Panc1 (cell line): ENCODE results near the gene GRIK3. TPM values are rescaled to one million over a fixed set of nuclear protein-coding genes. Genes with fewer than 3 reads are reported as not detected.

Source experiments
- ATAC-seq: fragments of 200-7000 bp; cut with Tn5 transposase; 2 replicates; pipeline ENCODE4 v1.9.1; 2020; ENCODE audit warnings: mild to moderate bottlenecking, moderate library complexity
- BruUV-seq: library from RNA; stranded (reverse); fragments of 400-500 nt; replicated peaks from 2 replicates; lab custom pipeline; 2021; lab: Mats Ljungman, UMichigan
- CTCF ChIA-PET: fragments of 300-600 bp; sonication (Branson Sonifier 250); formaldehyde crosslinking; loops from one replicate; lab custom pipeline; 2022; ENCODE audit warnings: antibody characterized with exemption; lab: Charles Lee
- POLR2A ChIA-PET: fragments of 300-600 bp; sonication (Branson Sonifier 250); formaldehyde crosslinking; loops from one replicate; lab custom pipeline; 2022; ENCODE audit warnings: antibody characterized with exemption; lab: Charles Lee
- DNase-seq: peaks from one replicate; pipeline ENCODE4 v3.0.0-alpha.2; 2010; ENCODE audit warnings: low read depth, low spot score
- H3K27ac ChIP-seq: 2 replicates; pipeline ENCODE4 v1.5.1; 2011; ENCODE audit warnings: mild to moderate bottlenecking, low read length, inconsistent platforms
- H3K27me3 ChIP-seq: fragments of 200-500 bp; sonication (Bioruptor generic); 2 replicates; pipeline ENCODE4 v1.6.0; 2014; ENCODE audit warnings: low read length, inconsistent platforms; ENCODE audit not compliant: control insufficient read depth, insufficient read depth
- H3K36me3 ChIP-seq: fragments of 200-500 bp; sonication (Bioruptor generic); 2 replicates; pipeline ENCODE4 v1.5.1; 2014; ENCODE audit warnings: inconsistent platforms, mild to moderate bottlenecking, low read length, moderate library complexity; ENCODE audit not compliant: control insufficient read depth, insufficient read depth
- H3K4me1 ChIP-seq: 2 replicates; pipeline ENCODE4 v1.5.1; 2011; ENCODE audit warnings: inconsistent platforms, mild to moderate bottlenecking, low read length, moderate library complexity; ENCODE audit not compliant: control insufficient read depth, insufficient read depth
- H3K4me3 ChIP-seq, 2 experiments: 2 replicates each; pipeline ENCODE4 v1.5.1; 2011 to 2012; ENCODE audit warnings: low read depth in 2 of 2, low read length in 2 of 2, mild to moderate bottlenecking in 2 of 2, inconsistent platforms in 1 of 2, moderate library complexity in 1 of 2
- H3K9me3 ChIP-seq: fragments of 200-500 bp; sonication (Bioruptor generic); 2 replicates; pipeline ENCODE4 v1.5.1; 2014; ENCODE audit warnings: low read depth, mild to moderate bottlenecking, inconsistent platforms, low read length, moderate library complexity; ENCODE audit not compliant: control insufficient read depth, insufficient read depth
- POLR2AphosphoS5 ChIP-seq: IDR thresholded peaks from 2 replicates; pipeline ENCODE4 v1.6.1; 2012; ENCODE audit warnings: mild to moderate bottlenecking, low read depth, low read length, moderate library complexity
- SIN3A ChIP-seq: IDR thresholded peaks from 2 replicates; pipeline ENCODE4 v1.6.1; 2012; ENCODE audit warnings: low read depth, mild to moderate bottlenecking, low read length, moderate library complexity, borderline replicate concordance; ENCODE audit not compliant: insufficient read depth
- TCF7L2 ChIP-seq: IDR thresholded peaks from 2 replicates; pipeline ENCODE4 v1.6.1; 2011; ENCODE audit warnings: mild to moderate bottlenecking, low read depth, low read length, inconsistent platforms
- in situ Hi-C: cut with HindIII; loops from 2 replicates; pipeline ENCODE4 v1.10.0; 2016; ENCODE audit warnings: low sequenced_read_pairs, low pct_unique_long_range_greater_than_20kb
- intact Hi-C: fragments of 100-400 bp; cut with micrococcal nuclease; formaldehyde crosslinking; loops from one replicate; pipeline ENCODE4 v1.10.0; 2022; ENCODE audit not compliant: unreplicated experiment
- total RNA-seq: library from RNA; stranded (reverse); gene quantifications from one replicate; pipeline ENCODE4 v1.2.1, GENCODE V29; 2021; ENCODE audit not compliant: unreplicated experiment
- TF ChIP-seq, protein P1 (sequence below), 2 experiments: IDR thresholded peaks; 2 replicates each; pipeline ENCODE4 v1.6.1; 2011 to 2012; ENCODE audit warnings: low read depth in 2 of 2, control low read depth in 1 of 2, low read length in 1 of 2, mild to moderate bottlenecking in 1 of 2, moderate library complexity in 1 of 2; ENCODE audit not compliant: insufficient read depth in 1 of 2
- TF ChIP-seq, protein P2 (sequence below): fragments of 450-650 bp; IDR thresholded peaks from 2 replicates; pipeline ENCODE4 v1.5.1; 2017; ENCODE audit warnings: mild to moderate bottlenecking

Gene GRIK3
- total RNA-seq, 1 experiment from 2014 or later: not detected

DNA sequence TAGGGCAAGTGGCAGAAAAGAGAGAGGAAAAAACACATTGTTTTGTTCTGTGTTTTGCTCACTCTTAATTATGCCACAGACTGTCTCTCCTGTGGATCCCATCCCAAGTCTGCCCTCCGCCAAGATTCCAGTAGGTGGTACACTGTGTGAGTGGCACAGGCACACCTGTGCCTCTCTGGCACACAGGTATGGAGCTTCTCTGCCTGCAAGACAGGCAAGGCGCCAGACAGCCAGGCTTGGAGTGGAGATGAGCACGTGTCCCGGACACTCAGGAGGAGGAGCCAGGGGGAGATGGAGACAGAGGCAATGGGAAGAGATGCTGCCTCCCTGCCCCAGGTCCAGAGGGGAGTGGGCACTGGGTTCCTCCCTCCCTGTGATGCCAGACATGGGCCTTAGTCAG lies 6.5 kb upstream of the GRIK3 start:
- CTCF ChIA-PET: interaction anchor here (0.7 kb wide), 1 partner anchor 109 kb away, joined by 3 read pairs; no protein-coding TSS in a partner anchor
- no peak for DNase-seq
- ATAC-seq: no peak
- no peaks in the 10 kb centered on the region for H3K36me3 ChIP-seq
- TF ChIP-seq TCF7L2 (no peak), POLR2AphosphoS5 (no peak), SIN3A (no peak)
- TF ChIP-seq, protein P1, sequence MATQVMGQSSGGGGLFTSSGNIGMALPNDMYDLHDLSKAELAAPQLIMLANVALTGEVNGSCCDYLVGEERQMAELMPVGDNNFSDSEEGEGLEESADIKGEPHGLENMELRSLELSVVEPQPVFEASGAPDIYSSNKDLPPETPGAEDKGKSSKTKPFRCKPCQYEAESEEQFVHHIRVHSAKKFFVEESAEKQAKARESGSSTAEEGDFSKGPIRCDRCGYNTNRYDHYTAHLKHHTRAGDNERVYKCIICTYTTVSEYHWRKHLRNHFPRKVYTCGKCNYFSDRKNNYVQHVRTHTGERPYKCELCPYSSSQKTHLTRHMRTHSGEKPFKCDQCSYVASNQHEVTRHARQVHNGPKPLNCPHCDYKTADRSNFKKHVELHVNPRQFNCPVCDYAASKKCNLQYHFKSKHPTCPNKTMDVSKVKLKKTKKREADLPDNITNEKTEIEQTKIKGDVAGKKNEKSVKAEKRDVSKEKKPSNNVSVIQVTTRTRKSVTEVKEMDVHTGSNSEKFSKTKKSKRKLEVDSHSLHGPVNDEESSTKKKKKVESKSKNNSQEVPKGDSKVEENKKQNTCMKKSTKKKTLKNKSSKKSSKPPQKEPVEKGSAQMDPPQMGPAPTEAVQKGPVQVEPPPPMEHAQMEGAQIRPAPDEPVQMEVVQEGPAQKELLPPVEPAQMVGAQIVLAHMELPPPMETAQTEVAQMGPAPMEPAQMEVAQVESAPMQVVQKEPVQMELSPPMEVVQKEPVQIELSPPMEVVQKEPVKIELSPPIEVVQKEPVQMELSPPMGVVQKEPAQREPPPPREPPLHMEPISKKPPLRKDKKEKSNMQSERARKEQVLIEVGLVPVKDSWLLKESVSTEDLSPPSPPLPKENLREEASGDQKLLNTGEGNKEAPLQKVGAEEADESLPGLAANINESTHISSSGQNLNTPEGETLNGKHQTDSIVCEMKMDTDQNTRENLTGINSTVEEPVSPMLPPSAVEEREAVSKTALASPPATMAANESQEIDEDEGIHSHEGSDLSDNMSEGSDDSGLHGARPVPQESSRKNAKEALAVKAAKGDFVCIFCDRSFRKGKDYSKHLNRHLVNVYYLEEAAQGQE (IDR thresholded peaks at IDR 0.05; ENCODE audit: insufficient read depth in 1 of 2, low read depth in 2 of 2, low read length in 1 of 2): no peak
- TF ChIP-seq, protein P2, sequence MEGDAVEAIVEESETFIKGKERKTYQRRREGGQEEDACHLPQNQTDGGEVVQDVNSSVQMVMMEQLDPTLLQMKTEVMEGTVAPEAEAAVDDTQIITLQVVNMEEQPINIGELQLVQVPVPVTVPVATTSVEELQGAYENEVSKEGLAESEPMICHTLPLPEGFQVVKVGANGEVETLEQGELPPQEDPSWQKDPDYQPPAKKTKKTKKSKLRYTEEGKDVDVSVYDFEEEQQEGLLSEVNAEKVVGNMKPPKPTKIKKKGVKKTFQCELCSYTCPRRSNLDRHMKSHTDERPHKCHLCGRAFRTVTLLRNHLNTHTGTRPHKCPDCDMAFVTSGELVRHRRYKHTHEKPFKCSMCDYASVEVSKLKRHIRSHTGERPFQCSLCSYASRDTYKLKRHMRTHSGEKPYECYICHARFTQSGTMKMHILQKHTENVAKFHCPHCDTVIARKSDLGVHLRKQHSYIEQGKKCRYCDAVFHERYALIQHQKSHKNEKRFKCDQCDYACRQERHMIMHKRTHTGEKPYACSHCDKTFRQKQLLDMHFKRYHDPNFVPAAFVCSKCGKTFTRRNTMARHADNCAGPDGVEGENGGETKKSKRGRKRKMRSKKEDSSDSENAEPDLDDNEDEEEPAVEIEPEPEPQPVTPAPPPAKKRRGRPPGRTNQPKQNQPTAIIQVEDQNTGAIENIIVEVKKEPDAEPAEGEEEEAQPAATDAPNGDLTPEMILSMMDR: no peak
- peaks cover 2% of the 10 kb centered on the region; the same call in 1 of the 2 replicates for H3K27me3 ChIP-seq
- no peak overlapping the region for H3K4me3 ChIP-seq
- intact Hi-C loops: loop anchor here (10.0 kb wide), 1 partner anchor 284 kb away; no protein-coding TSS in a partner anchor
- POLR2A ChIA-PET: no interaction called here
- H3K9me3 ChIP-seq: no peaks in the 10 kb centered on the region
- in situ Hi-C loops: no loop called here
- no peaks in the 10 kb centered on the region for H3K4me1 ChIP-seq
- BruUV-seq: no TSS peak
- H3K27ac ChIP-seq: no peak overlapping the region

DNA sequence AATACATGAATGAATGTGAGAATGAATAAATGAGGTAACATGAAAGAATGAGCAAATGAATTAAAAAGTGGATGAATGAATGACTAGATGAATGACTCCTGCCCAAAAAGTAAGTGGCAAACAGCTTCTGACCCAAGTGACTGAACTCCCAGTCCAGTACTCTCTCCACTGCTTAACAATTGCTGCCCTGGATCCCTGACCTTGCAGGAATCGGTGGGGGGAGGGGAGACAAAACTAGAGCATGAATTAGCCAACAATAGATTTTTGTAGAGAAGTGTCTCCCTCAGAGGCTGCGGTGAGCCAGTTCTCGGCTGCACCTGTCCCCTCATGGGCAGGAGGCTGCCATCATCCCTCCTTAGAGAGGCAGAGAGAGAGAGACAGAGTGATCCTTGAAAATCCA lies 5.9 kb upstream of the GRIK3 start:
- in situ Hi-C loops (no loop called here), intact Hi-C loops (loop anchor here (10.0 kb wide), 1 partner anchor 285 kb away; no protein-coding TSS in a partner anchor)
- TF ChIP-seq, protein P1 (IDR thresholded peaks at IDR 0.05; ENCODE audit: insufficient read depth in 1 of 2, low read depth in 2 of 2, low read length in 1 of 2): no peak
- POLR2A ChIA-PET: no interaction called here
- Histone ChIP-seq H3K9me3 (no peaks in the 10 kb centered on the region), H3K27me3 (peaks cover 2% of the 10 kb centered on the region; the same call in 1 of the 2 replicates), H3K4me3 (no peak overlapping the region), H3K36me3 (no peaks in the 10 kb centered on the region), H3K4me1 (no peaks in the 10 kb centered on the region), H3K27ac (no peak overlapping the region)
- no peak for ATAC-seq
- no peak for DNase-seq
- no TSS peak for BruUV-seq
- CTCF ChIA-PET: no interaction called here
